KMS-11 (cell line): ENCODE results near the gene KDM5A.

Source experiments
- H2AFZ ChIP-seq: fragments of 200-600 bp; sonication (generic); 2 replicates; pipeline ENCODE4 v1.6.1; 2016; ENCODE audit warnings: antibody characterized with exemption, mixed run types, low read depth
- H3K27ac ChIP-seq: fragments of 200-600 bp; sonication (generic); 2 replicates; pipeline ENCODE4 v1.6.1; 2016; ENCODE audit warnings: mild to moderate bottlenecking, mixed run types
- H3K27me3 ChIP-seq: fragments of 200-600 bp; sonication (generic); 2 replicates; pipeline ENCODE4 v1.6.1; 2017; ENCODE audit warnings: mild to moderate bottlenecking, low read depth, mixed run types, moderate library complexity; ENCODE audit not compliant: insufficient read depth
- H3K36me3 ChIP-seq: fragments of 200-600 bp; sonication (generic); 2 replicates; pipeline ENCODE4 v1.6.1; 2017; ENCODE audit warnings: mild to moderate bottlenecking, mixed run types; ENCODE audit not compliant: insufficient read depth
- H3K4me1 ChIP-seq: fragments of 200-600 bp; sonication (generic); 2 replicates; pipeline ENCODE4 v1.6.1; 2016; ENCODE audit warnings: mild to moderate bottlenecking, low read depth, mixed run types; ENCODE audit not compliant: poor library complexity, severe bottlenecking
- H3K4me2 ChIP-seq: fragments of 200-600 bp; sonication (generic); 2 replicates; pipeline ENCODE4 v1.7.0; 2016; ENCODE audit warnings: mild to moderate bottlenecking, mixed run types
- H3K4me3 ChIP-seq: fragments of 200-600 bp; sonication (generic); IDR thresholded peaks from 2 replicates; pipeline ENCODE4 v1.6.1; 2017; ENCODE audit warnings: low read depth, low read length, mixed read lengths; ENCODE audit not compliant: insufficient read depth
- H3K79me2 ChIP-seq: fragments of 200-600 bp; sonication (generic); 2 replicates; pipeline ENCODE4 v1.6.1; 2016; ENCODE audit warnings: low read depth, mixed run types; ENCODE audit not compliant: insufficient read depth
- H3K9ac ChIP-seq: fragments of 200-600 bp; sonication (generic); 2 replicates; pipeline ENCODE4 v1.6.1; 2016; ENCODE audit warnings: mild to moderate bottlenecking, mixed run types
- H4K20me1 ChIP-seq: fragments of 200-600 bp; sonication (generic); 2 replicates; pipeline ENCODE4 v1.6.1; 2016; ENCODE audit warnings: mild to moderate bottlenecking, mixed run types; ENCODE audit not compliant: insufficient read depth
- TF ChIP-seq, protein P1 (sequence below): fragments of 200-600 bp; sonication (generic); conservative IDR thresholded peaks from 2 replicates; pipeline ENCODE4 v1.6.1; 2017; ENCODE audit warnings: low read depth, mild to moderate bottlenecking, antibody characterized with exemption, low read length, moderate library complexity, mixed read lengths

Gene KDM5A

DNA sequence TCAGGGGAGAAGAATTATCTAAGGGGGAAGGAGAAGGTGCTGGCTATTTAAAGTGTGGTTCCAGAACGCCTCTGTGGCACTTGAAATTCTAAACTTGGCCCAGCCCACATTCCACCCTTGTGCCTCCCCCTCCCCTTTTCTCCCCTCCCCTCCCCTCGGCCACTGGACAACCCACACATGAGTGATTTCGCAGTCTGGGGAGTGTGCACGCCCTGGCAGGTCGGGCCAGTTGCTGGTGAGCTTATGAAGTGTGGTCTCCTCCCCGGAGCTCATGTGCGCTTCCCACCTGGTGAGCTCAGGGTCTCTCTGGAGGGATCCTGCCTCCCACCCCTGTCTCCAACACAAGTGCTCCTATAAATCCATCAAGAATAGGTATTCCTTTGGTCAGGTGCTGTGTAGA, 126.3 kb downstream of the KDM5A start, which contains the start of gene SLC6A13:
SLC6A13 (minus strand) TSS at position 20 of the 400 bp plus-strand sequence. CDS start 2,784 bp downstream, outside the sequence.
- no peak within 1 kb of the TSS for H3K4me2 ChIP-seq
- TF ChIP-seq, protein P1, sequence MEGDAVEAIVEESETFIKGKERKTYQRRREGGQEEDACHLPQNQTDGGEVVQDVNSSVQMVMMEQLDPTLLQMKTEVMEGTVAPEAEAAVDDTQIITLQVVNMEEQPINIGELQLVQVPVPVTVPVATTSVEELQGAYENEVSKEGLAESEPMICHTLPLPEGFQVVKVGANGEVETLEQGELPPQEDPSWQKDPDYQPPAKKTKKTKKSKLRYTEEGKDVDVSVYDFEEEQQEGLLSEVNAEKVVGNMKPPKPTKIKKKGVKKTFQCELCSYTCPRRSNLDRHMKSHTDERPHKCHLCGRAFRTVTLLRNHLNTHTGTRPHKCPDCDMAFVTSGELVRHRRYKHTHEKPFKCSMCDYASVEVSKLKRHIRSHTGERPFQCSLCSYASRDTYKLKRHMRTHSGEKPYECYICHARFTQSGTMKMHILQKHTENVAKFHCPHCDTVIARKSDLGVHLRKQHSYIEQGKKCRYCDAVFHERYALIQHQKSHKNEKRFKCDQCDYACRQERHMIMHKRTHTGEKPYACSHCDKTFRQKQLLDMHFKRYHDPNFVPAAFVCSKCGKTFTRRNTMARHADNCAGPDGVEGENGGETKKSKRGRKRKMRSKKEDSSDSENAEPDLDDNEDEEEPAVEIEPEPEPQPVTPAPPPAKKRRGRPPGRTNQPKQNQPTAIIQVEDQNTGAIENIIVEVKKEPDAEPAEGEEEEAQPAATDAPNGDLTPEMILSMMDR: no peak
- H3K9ac ChIP-seq: no peak within 1 kb of the TSS
- no peaks in the 10 kb centered on the region for H3K79me2 ChIP-seq
- no peak within 1 kb of the TSS for H3K27ac ChIP-seq
- no peak within 1 kb of the TSS for H3K4me3 ChIP-seq
- no peaks in the 10 kb centered on the region for H3K36me3 ChIP-seq
- no peaks in the 10 kb centered on the region; the same call in 1 of the 2 replicates for H3K27me3 ChIP-seq
- no peaks in the 10 kb centered on the region for H3K4me1 ChIP-seq
- no peak within 1 kb of the TSS for H2AFZ ChIP-seq
- no peaks in the 10 kb centered on the region for H4K20me1 ChIP-seq

DNA sequence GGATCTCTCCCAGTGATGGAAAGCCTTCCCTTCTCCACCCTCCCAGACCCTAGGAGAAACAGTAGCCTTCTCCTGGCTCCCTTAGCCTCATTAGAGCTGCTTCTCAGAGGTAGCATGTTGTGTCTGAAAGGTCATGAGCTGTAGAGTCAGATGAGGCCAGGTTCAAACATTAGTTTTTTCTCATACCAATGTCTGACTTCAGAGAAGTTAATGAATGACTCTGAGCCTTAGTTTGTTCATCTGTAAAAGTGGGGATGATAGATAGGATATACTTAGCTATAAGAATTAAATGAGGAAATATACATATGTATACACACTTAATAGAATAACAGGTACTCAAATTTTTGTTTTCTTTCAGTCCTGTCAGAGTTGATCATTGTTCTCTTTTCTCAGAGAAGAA, 127.0 kb downstream of the KDM5A start:
- TF ChIP-seq, protein P1: no peak
- no peaks in the 10 kb centered on the region; the same call in 1 of the 2 replicates for H3K27me3 ChIP-seq
- no peak overlapping the region for H3K27ac ChIP-seq

DNA sequence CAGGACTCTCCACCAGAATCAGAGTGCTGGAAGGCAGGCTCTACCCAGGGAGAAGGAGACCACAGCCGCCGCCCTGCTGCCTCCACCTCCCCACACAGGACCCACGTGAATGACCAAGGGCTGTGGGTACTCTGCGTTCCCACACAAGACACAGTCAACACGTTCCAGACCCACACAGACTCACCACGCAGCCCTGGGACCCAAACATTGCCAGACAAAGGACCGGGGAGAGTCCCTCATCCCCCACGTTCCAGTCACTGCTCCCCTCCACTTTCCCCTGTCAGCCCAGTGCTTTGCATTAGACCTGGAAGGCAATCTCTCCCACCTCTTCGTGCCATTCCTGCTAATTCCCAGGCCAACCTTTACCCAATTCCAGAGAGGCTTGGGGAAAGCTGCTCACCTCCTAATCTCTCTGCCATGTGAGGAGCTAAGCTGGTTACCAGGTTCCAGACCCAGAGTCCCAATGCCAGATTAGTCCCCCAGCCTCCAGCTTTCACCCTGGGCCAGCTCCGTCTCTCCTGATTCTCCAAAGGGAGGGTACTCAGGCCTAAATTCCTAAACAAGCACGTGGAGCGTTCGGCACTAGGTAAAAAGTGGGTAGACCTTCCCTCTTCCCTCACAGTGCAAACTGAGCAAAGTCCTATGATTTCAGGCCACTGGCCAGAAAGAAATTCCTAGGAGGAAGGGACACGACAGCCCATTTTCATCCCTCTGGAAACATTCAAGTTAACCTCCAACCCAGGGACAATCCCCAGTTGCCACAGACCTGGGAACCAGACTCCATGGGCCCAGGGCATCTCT, 131.4 kb downstream of the KDM5A start:
- Histone ChIP-seq H3K27ac (no peak overlapping the region), H3K9ac (no peak overlapping the region), H2AFZ (no peak overlapping the region), H4K20me1 (no peaks in the 10 kb centered on the region), H3K4me2 (no peak overlapping the region), H3K27me3 (no peaks in the 10 kb centered on the region; the same call in 1 of the 2 replicates), H3K4me1 (no peaks in the 10 kb centered on the region), H3K79me2 (no peaks in the 10 kb centered on the region), H3K4me3 (no peak overlapping the region), H3K36me3 (no peaks in the 10 kb centered on the region)
- TF ChIP-seq, protein P1: no peak

More for the DNA sequence above, 127.0 kb downstream of the KDM5A start:
- Histone ChIP-seq H3K4me1 (no peaks in the 10 kb centered on the region), H3K9ac (no peak overlapping the region), H3K4me3 (no peak overlapping the region), H3K79me2 (no peaks in the 10 kb centered on the region), H2AFZ (no peak overlapping the region), H4K20me1 (no peaks in the 10 kb centered on the region), H3K36me3 (no peaks in the 10 kb centered on the region), H3K4me2 (no peak overlapping the region)

DNA sequence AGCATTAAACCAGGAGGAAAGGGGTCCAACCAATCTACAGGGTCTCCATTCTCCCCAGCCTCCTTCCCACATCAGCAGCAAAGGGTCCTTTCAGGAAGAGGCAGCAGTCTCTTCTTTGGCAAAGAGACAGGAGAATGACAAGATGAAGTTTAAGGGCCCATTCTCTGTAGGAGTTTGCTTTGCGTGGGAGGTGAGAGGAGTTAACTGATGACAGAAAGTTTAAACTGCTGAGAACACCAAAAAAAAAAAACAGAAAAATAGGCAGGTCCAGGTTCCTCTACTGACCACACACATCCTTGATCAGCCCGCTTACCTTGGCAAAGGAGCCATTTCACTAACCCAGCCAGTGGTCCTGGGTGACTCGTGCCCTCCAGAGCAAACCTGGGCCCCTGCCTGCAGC, 132.2 kb downstream of the KDM5A start:
- H3K27ac ChIP-seq: no peak overlapping the region
- H4K20me1 ChIP-seq: no peaks in the 10 kb centered on the region
- H3K4me3 ChIP-seq: no peak overlapping the region
- no peaks in the 10 kb centered on the region for H3K4me1 ChIP-seq
- H3K36me3 ChIP-seq: no peaks in the 10 kb centered on the region
- no peak overlapping the region for H3K4me2 ChIP-seq
- no peaks in the 10 kb centered on the region; the same call in 1 of the 2 replicates for H3K27me3 ChIP-seq
- TF ChIP-seq, protein P1: no peak
- H2AFZ ChIP-seq: no peak overlapping the region
- H3K9ac ChIP-seq: no peak overlapping the region
- H3K79me2 ChIP-seq: no peaks in the 10 kb centered on the region
